GM06990 (cell line): ENCODE results near the gene DDI2.

Experiments used
- DNase-seq: peaks from one replicate; pipeline ENCODE4 v3.0.0-alpha.2; 2011; ENCODE audit not compliant: insufficient read length; ENCODE audit errors: extremely low read depth
- H3K27me3 ChIP-seq: replicated peaks from 2 replicates; pipeline ENCODE4 v1.6.0; 2011; ENCODE audit warnings: low read length; ENCODE audit not compliant: control insufficient read depth, insufficient read depth
- H3K36me3 ChIP-seq: 2 replicates; pipeline ENCODE4 v1.5.1; 2011; ENCODE audit warnings: low read length; ENCODE audit not compliant: control insufficient read depth, insufficient read depth
- H3K4me3 ChIP-seq: replicated peaks from 2 replicates; pipeline ENCODE4 v1.5.1; 2011; ENCODE audit warnings: low read depth, mild to moderate bottlenecking, control low read depth, low read length
- TF ChIP-seq, protein P1 (sequence below): IDR thresholded peaks from 2 replicates; pipeline ENCODE4 v1.5.1; 2011; ENCODE audit warnings: low read length, control low read depth, mild to moderate bottlenecking, inconsistent platforms; ENCODE audit not compliant: insufficient read depth, poor library complexity, severe bottlenecking

DDI2 gene

GRCh38 chr1:15574741-15575140, 42.5 kb upstream of the DDI2 start:
- DNase-seq = no peak
- H3K27me3 ChIP-seq = no peaks in the 10 kb centered on the region
- TF ChIP-seq, protein P1, sequence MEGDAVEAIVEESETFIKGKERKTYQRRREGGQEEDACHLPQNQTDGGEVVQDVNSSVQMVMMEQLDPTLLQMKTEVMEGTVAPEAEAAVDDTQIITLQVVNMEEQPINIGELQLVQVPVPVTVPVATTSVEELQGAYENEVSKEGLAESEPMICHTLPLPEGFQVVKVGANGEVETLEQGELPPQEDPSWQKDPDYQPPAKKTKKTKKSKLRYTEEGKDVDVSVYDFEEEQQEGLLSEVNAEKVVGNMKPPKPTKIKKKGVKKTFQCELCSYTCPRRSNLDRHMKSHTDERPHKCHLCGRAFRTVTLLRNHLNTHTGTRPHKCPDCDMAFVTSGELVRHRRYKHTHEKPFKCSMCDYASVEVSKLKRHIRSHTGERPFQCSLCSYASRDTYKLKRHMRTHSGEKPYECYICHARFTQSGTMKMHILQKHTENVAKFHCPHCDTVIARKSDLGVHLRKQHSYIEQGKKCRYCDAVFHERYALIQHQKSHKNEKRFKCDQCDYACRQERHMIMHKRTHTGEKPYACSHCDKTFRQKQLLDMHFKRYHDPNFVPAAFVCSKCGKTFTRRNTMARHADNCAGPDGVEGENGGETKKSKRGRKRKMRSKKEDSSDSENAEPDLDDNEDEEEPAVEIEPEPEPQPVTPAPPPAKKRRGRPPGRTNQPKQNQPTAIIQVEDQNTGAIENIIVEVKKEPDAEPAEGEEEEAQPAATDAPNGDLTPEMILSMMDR = no peak
- no peak overlapping the region for H3K4me3 ChIP-seq
- peaks cover 2% of the 10 kb centered on the region for H3K36me3 ChIP-seq

GRCh38 chr1:15575549-15576150, 41.6 kb upstream of the DDI2 start:
- TF ChIP-seq, protein P1 = no peak
- Histone ChIP-seq H3K4me3 (no peak overlapping the region), H3K36me3 (peaks cover 2% of the 10 kb centered on the region), H3K27me3 (no peaks in the 10 kb centered on the region)
- no peak for DNase-seq

- no peak for DNase-seq
- Histone ChIP-seq H3K4me3 (no peak overlapping the region), H3K27me3 (no peaks in the 10 kb centered on the region), H3K36me3 (peaks cover 2% of the 10 kb centered on the region)
- TF ChIP-seq, protein P1 = no peak
Measured at GRCh38 chr1:15577691-15578090, 39.6 kb upstream of the DDI2 start.

DNA sequence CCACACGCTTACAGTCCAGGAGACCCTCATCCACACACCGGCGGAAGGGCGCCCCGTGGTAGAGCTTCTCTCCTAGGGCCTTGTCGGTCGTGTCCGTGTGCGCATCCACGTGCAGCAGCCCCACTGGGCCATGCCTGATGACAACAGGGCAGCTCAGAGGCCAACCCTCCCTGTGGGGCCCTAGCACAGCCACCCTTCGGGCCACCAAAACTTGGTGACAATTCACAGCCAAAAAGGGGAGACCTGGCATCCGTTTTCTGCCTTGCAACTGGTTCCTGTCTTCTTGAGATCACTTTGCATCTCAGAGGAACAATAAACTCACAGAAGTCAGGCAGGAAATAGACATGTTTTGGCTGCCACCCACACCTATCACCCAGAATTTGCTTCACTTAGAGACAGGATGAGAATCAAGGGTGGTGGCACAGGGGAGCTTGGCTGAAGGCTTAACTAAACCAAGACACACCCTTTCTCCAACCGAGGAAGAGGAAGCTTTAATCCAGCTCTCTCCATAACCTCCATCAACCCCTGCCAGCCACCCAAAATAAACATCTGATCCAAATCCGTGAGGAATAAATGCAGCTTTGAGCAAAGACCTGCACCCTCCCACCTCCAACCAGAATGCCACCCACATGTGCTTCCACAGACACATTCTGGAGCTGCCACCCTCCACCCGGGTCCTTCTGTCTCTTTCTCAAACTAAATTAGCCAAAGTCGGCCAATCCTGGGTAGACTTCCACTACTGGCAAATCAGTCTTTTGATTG, 38.2 kb upstream of the DDI2 start:
- DNase-seq = peak; percentile 39
- no peaks in the 10 kb centered on the region for H3K27me3 ChIP-seq
- TF ChIP-seq, protein P1 = no peak
- no peak overlapping the region for H3K4me3 ChIP-seq
- peaks cover 2% of the 10 kb centered on the region for H3K36me3 ChIP-seq

- Histone ChIP-seq H3K36me3 (peaks cover 2% of the 10 kb centered on the region), H3K4me3 (no peak overlapping the region), H3K27me3 (no peaks in the 10 kb centered on the region)
- DNase-seq = no peak
- TF ChIP-seq, protein P1 = no peak
Measured at GRCh38 chr1:15579683-15580047, 37.6 kb upstream of the DDI2 start.
